Measurements from ENCODE around the gene TAF6.

DNA sequence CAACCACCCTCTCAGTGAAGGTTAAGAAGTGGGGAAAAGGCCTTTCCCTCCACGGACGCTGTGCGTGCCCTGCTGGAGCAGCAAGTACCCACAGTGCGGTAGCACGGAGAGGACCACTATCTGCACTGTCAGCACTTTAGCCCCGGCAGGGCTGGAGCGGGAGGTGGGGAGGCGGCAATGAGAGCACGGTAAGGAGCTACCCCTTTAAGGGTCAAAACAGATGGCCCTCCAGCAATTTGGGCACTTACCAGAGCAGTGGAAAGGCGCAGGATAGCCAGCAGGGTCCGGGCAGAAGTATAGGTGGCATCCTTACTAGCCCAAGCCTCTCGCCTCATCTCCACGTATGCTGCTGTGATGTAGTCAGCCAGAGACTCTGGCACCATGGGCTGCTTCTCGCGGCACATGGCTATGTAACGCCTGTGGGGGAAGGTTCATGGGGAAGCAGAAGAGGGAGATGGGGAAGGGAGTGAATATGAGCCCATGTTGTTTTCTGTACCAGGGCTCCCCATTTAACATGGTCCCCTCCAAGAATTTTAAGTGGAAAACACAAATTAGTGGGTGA is 25.2 kb downstream of the TAF6 start:
- TF ChIP-seq, protein P1, sequence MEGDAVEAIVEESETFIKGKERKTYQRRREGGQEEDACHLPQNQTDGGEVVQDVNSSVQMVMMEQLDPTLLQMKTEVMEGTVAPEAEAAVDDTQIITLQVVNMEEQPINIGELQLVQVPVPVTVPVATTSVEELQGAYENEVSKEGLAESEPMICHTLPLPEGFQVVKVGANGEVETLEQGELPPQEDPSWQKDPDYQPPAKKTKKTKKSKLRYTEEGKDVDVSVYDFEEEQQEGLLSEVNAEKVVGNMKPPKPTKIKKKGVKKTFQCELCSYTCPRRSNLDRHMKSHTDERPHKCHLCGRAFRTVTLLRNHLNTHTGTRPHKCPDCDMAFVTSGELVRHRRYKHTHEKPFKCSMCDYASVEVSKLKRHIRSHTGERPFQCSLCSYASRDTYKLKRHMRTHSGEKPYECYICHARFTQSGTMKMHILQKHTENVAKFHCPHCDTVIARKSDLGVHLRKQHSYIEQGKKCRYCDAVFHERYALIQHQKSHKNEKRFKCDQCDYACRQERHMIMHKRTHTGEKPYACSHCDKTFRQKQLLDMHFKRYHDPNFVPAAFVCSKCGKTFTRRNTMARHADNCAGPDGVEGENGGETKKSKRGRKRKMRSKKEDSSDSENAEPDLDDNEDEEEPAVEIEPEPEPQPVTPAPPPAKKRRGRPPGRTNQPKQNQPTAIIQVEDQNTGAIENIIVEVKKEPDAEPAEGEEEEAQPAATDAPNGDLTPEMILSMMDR (IDR thresholded peaks at IDR 0.05), result no peak
- TF ChIP-seq EP300 (IDR thresholded peaks at IDR 0.05; ENCODE audit: low read depth) (no peak), POLR2A (IDR thresholded peaks at IDR 0.05) (no peak)

Data from transverse colon (tissue), 3 donors.